NCI-H460 (cell line): Measurements from ENCODE around the gene RAD51B. TPM values are rescaled to one million over a fixed set of nuclear protein-coding genes. Genes with fewer than 3 reads are reported as not detected.
"Not testable (repeated sequence)": the region's sequence is repeated elsewhere in the genome, so short reads cannot be mapped to it uniquely, and the experiment has no call there.

Source experiments
- DNase-seq: peaks from one replicate; pipeline ENCODE4 v3.0.0-alpha.2; 2016; ENCODE audit warnings: low read depth; ENCODE audit errors: extremely low read depth
- polyA plus RNA-seq: library from polyadenylated mRNA; depleted of rRNA; stranded (reverse); fragments of >200 nt; gene quantifications from 2 replicates; pipeline ENCODE4 v1.2.3, GENCODE V29; 2014; cell fraction: nucleus; rRNA removed
- total RNA-seq: library from RNA; depleted of rRNA; stranded (reverse); fragments of >200 nt; shearing (Covaris generic); gene quantifications from 2 replicates; pipeline ENCODE4 v1.2.3, GENCODE V29; 2014; rRNA removed

The RAD51B gene
- 12.7 and 13.4 TPM in 2 replicates for total RNA-seq
- 8.0 and 8.9 TPM in 2 replicates for polyA plus RNA-seq

DNA sequence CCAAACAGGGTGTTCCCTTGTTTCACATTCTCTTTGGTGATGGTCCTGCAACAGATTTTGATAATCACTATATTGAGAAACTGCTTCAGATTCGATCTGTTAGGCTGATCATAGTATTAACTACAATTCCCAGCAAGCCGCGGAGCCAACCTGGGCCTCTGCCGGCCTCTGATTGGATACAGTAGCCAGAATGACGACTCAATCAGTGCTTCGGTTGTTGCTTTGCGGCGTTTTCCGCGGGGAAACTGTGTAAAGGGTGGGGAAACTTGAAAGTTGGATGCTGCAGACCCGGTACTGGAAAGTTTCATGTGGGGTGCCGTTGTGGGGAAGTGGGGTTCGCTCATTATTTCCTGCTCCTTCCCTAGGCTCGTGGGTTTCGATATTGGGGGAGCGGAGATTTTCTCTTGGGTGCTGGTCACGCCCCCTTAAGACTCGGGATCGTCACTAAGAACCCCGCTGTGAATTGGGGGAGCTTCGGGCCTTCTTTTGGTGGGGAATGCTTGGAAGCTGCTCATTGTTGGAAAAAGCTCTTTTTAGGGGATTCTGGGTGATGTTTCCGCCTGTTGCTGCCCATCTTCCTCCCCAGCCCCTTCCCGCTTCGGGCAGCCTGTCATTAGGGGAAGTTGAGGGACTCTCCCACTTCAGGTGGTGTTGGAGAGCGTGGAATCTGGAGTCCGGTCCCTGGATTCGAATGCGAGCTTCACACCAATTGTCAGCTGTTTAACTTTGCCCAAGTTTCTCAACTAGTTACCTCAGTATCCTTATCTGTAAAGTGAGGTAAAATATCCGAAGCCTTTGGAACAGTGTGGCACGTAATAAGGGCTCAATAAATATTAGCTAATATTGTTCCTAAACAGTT, at the start of gene RAD51B:
Gene RAD51B, plus strand, starts transcription at position 217 of the 859 bp plus-strand sequence.
- DNase-seq = peak; percentile 84

DNA sequence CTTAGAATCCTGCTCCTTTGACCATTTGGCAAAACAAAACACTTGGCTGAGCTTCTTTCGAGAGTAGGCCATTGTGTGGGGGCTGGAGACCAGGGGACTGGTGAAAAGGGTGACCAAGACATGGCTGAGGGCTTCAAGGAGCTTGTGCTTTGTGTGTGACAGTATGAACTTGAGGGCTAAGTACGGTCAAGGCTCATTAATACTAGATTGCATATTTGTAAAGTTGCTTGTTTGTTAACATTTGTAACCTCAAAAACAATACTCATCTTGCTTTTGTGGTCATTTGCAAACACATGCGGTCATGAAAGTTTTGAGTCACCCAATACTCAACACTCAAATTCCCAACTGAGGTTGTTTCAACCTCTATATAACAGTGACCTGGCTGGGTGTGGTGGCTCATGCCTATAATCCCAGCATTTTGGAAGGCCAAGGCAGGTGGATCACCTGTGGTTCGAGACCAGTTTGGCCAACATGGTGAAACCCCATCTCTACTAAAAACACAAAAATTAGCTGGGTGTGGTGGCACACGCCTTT, 45.7 kb upstream of the RAD51B start:
- DNase-seq = no peak

DNA sequence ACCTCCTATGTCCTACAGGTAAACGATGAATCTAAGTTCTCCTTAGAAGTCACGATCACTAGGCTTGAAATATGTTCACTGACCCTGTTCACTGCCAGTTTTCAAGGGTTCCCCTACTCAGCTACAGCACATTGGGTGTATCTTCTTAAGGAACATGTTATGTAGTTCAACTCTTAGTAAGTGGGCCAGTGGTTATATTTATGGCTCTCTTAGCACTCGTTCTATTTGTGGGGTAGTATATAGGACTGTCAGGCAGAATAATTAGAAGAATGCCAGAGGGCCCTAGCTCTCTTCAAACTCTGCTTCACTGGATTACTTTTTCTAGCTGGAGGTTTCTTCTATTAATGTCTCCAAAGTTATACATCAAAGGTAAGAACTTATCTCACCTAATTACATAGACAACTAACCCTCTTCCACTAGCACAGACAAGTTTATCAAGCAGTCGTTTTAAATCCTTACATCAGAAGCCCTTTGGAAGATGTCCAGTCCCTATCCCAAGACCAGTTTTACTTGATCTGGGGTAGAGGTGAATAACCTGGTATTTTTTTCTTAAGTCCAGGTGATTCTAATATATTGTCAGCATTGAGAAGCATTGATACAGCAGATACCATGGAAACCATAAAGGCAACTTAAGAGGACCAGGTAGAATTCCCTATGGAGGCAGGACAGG, 42.8 kb upstream of the RAD51B start:
- DNase-seq = no peak

DNA sequence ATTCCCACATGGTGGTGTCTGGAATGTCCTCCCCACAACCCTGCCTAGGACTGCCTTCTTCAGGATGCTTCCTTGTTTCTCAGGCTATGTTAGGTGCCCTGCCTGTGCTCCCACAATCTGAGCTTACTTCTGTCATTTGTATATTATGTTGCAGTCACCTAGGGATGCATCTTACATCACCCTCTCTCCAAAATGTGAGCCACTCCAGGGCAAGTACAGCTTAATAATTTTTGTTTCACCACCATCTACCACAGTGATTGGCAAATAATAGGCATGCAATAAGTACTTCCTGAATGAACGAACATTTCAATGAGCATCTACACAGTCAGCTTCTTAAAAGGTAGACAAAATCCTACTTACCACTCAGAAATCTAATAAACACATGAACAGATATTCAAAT, 40.8 kb upstream of the RAD51B start:
- DNase-seq = no peak

DNA sequence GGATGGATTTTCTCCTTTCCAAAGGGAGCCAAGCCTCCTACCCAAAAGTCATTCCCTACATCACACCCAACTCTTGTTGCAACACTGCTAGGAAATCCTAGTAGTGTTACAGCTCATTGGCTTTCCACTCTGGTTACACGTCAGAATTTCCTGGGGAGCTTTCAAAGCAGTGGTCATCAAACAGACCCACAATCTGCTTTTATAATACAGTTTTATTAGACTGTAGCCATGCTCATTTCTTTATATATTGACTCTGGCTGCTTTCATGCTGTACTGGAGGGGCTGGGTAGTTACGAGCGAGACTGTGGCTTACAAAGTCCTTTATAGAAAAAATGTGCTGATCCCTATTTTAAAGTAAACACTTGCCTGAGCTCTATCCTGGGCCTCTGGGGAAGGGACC, 37.5 kb upstream of the RAD51B start:
- DNase-seq = no peak

DNA sequence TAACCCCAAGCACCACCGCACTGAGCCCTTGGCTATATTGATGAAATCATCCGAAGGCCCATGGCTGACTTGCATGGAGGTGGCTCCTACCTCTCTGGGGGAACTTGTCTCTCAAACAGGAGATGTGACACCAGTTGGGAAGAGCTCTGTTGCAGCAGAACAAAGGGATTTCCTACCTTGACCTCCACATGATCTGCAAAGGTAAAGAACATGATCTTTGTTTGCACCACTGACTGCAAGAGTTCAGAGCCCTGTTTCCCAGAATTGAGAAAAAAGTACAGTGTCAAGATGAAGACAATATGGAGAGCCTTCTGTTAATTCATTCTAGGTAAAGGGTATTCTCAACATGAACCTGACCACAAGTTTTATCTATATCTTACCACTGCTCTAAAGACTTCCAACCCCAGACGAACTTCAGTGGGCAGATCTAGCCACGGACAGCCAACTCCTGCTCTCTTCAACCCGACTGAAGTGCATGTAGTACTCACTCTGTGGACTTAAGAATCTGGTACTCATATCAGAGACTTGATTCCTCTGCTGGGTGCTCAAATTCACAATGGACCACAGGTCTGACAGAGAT, 35.2 kb upstream of the RAD51B start:
- DNase-seq = no peak

DNA sequence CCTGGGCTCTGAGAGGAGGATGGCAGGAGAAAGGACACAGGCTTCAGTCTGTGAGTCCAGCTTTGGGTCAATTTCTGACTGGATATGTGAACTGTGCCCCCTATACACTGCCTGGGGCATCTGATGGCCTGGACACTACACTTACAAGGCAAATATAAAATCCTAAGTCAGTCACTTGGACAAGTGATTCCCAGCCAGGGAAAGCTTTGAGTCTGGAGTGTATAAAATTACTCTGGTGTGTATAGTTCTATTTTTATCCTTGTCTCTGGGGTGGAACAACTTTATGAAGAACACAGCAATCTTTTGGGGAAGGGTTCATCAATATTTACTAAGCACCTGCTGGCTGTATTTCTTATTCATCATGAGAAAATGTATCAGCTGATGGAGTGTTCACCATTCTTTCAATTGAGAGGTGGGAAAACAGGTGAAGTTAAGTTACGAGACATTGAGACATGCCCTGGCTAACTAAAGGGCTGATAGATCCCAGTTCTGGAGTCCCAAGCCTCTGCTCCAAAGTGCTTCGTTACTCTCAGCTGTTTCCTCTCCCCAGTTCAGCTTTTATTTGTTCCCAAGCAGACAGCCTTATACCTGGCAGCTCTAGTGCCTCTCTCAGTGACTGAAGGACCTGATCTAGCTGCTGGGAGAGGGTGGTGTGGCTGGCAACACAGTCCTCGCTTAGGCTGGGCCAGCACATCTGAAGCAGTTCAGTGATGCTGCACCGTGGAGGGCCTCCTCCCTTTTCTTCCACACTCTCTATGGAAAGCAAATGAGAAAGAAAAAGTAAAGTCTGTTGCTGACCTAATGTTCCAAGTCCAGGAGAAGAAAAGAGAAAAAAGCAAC, 34.1 kb upstream of the RAD51B start:
- DNase-seq = no peak

DNA sequence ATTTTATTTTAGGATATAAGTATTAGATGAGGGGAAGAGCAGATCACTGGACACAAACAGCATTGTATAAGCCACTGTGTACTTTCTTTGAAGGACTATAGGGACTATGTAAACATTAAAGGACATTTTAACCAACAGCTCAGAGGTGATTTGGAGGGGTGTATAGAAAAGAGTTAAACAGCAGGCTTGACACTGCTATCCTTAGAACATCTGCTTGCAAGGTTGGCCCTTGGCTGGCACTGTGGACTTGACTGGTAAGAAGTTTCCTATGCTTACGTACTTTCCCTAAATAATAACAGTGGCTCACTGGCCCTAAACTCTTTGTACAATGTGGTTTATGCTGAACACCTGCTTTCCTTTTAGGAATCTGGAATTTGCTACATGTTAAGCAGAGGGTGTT, 31.9 kb upstream of the RAD51B start:
- DNase-seq = no peak

DNA sequence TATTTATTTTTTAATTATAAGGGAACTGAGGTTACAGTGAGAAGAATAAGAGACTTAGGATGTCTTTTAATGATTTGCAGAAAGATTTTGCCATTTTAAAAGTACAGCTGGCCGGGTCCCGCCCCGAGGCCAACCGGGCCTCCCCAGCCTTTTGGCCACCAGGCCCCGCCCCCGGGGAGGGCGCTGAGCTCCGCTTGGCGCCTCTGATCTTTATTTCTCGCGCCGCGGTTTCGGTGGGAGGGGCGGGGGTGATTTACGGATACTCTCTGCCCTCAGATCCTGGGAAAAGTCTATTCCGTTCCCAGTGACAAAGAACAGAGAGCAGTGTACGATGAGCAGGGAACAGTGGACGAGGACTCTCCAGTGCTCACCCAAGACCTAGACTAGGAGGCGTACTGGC, 20.8 kb upstream of the RAD51B start:
- DNase-seq = no peak

DNA sequence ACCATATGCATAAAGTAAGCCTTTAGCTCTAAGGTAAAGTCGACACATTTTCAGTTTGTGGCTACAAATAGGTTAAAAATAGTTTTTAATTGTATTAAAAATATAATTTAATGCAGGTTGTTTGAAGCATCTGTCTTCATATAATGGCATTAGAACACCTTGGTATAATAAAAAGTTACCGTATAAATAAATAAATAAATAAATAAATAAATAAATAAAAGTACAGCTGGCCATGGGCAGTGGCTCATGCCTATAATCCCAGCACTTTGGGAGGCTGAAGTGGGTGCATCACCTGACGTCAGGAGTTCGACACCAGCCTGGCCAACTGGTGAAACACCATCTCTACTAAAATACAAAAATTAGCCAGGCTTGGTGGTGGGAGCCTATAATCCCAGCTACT, 18.8 kb upstream of the RAD51B start:
- DNase-seq = no peak

DNA sequence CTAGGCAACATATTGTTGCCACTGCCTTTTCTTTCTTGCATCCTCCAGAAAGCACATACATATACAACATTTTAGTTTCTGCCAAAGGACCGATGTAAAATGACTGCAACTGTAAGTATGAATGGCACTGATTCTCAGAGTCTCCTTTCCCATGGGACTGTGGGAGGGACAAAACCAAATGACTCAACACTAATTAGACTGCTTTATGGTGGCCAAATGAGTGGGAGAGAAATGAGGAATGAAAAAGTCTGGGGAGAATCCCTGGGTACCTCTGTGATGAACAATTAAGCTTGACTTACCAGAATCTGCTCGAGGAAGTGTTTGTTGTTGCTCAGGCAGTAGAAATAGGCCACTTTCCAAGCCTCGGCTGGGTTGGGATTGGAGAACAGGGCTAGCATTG, 13.3 kb upstream of the RAD51B start:
- no peak for DNase-seq

DNA sequence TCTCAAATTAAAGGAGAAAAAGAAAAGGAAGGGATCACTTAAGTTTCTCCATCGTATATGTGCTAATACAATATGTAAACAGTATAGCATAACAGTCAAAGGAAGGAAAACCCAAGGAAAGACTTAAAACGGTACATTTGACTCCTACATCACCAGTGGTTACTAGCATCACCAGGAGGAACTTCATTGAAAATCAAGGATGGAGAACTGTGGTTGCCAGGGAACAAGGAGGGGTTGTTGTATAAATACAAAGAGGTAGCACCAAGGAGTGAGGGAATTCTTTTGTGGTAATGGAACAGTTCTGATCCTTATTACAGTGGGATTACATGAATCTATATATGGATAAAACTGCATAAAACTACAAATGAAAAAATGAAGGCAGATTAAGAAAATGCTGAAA, 4.8 kb upstream of the RAD51B start:
- no peak for DNase-seq

DNA sequence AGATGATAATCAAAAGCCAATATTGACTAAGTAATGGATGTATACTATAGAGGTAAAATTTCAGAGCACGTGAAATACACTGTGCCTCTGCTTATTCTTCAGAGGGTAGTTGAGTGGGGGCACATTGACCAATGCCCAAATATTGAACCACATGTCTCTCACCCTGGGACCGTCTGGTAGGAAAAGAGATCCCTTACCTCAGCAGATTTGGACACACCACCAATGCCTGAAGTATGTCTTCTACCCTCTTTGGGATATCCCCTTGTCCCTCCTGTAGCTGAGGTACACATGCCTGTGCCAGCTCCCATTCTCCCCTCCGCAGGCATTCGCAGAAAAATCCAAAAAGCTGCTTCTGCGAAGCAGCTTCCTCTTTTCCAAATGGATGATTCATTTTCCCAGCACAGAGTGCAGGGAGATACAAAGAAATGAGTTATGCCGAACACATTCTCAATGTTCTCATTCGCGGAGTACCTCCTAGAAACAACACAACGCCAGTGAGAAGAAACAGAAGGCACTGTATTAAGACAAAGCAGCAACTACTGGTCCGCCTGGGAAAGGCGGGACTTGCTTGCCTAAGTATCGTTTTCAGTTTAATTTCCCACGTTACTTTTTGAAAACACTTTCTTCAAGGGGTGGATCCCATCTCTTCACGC, 3.9 kb upstream of the RAD51B start:
- DNase-seq = no peak

DNA sequence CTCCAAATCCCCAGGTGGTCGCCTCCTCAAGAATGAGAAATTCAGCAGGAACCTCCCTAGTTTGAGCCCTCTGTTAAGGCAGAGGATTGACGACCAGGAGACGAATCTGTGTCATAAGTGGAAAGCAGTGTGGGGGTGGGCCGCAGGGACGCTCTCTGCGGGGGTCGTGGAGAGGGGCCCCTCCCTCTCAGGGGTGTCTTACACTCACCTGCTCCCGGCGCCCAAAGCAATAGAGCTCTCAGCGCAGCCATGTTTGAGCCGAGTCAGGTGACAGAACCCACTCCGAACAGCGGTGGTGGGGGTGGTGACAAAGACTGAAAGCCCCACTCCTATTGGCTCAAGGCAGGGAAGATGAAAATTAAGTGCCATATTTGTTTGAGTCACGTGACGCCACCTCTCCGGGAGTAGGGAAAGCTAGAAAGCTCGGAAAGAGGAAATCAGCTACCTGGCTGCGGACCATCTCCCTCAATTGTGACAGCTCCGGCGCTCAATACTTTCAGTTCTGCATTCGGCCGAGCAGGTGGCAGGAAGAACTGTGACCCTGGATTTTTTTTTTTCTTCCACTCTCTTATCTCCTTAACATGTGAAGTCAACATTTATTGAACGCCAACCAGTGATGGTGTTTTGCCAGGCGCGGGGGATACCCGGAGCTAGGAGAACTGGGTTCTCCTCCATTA, 3.1 kb upstream of the RAD51B start, which contains the start of gene ZFYVE26:
Gene ZFYVE26, minus strand, starts transcription at position 265 of the 677 bp plus-strand sequence. CDS start 627 bp downstream, outside the sequence.
- DNase-seq = peak; percentile 95

DNA sequence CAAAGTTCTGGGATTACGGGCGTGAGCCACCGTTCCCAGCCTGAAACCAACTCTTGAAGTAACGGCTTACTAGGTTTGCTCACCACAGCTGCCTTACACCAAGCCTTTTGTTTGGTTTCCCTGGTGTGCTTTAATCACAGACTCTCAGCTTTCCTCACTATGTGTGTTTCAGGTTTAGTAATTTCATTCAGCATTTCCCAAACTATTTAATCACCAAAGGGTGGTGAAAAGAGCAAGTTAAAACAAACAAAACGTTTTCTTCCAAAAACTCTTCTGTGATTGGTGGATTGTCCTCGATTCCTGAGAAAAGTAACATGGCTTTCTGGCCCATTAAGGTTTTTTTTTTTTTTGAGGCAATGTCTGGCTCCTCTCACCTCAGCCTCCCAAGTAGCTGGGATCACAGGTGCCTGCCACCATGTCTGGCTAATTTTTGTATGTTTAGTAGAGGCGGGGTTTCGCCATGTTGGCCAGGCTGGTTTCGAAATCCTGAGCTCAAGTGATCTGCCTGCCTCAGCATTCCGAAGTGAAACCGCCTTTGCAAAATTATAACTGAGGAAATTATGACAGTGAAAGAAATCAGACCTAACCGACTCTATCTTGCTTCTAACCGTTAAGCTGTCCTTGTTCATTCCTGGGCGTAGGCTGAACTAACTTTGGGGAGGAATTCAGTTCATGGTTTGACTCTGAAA, 1.7 kb upstream of the RAD51B start:
- no peak for DNase-seq

DNA sequence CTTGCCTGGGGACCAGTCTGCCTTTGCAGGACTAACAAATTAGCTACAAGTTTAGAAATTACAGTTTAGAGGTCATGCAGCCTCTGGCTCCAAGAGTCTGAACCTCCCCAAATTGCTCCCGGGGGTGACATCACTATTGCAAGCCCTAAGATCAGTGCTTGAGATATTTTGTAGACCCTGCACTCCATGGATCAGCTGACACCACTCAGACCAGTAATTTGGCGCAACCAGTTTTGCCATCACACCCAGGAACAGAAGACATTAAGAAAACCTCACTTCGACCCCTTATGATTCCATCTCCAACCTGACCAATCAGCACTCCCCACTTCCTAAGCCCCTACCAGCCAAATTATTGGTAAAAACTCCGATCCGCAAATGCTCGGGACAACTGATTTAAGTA, 1.1 kb upstream of the RAD51B start:
- not testable (repeated sequence) for DNase-seq

DNA sequence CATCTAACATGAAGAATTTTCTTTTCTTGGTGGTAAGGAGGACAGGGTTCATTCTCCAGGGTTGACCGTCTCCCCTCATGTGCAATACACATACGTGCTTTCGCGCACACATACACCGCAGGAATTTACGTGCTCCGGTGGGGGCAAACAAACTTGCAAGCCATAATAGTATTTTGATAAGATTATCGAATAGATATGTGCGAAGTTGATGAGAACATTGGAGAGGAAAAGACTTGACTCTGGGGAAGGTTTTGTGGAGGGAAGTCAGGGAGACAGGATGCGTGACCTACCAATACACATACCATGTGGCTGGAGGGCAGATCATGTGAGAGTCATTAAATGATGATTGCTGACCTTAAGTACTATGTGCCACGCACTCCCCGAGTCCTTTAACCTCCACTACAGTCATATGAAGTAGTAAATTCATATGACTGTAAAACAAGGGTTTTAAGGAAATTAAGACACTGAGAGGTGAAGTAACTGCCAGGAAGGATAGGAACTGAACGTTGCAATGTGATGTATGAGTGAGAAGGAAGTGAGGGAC, 921 bp downstream of the RAD51B start:
- DNase-seq = no peak

DNA sequence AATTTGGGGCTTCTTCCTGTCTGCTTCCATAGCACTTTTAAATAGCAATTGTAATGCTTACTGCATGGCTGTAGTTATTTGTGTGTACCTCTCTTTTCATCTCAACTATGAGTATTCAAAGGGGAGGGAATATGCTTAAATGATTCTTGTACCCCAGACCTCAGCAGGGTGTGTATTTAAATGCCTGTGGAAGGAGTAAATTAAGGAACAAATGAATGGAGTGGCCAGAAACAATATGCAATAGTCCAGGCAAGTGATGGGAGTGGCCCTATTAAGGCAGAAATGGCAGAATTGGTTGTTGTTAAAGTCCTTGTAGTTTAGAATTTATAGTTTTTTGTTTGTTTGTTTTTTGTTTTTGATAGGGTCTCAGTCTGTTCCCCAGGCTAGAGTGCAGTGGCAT, 1.5 kb downstream of the RAD51B start:
- no peak for DNase-seq
